HCT116 (cell line): Measurements from ENCODE around the gene CPEB3. TPM values are rescaled to one million over a fixed set of nuclear protein-coding genes. Genes with fewer than 3 reads are reported as not detected.

Experiments used
- ATAC-seq: fragments of 200-7000 bp; cut with Tn5 transposase; 2 replicates; pipeline ENCODE4 v1.9.1; 2020; ENCODE audit warnings: mild to moderate bottlenecking, moderate library complexity
- BruUV-seq: library from RNA; stranded (reverse); fragments of 400-500 nt; replicated peaks from 2 replicates; lab custom pipeline; 2021; lab: Mats Ljungman, UMichigan
- CTCF ChIA-PET: fragments of 300-600 bp; sonication (Branson Sonifier 250); formaldehyde crosslinking; loops from one replicate; lab custom pipeline; 2021; ENCODE audit warnings: antibody characterized with exemption; lab: Charles Lee
- POLR2A ChIA-PET: fragments of 300-600, 350-600 bp; sonication (Branson Sonifier 250); formaldehyde crosslinking; loops from one replicate; lab custom pipeline; 2021; ENCODE audit warnings: antibody characterized with exemption; lab: Charles Lee
- RAD21 ChIA-PET, 2 experiments: fragments of 300-600 bp; sonication (Branson Sonifier 250); formaldehyde crosslinking; loops; one replicate each; lab custom pipeline; 2023; ENCODE audit warnings: low total read pairs in 2 of 2; ENCODE audit not compliant: uncharacterized antibody in 2 of 2, unreplicated experiment in 2 of 2, low non-redundant PET in 1 of 2; lab: Charles Lee
- DNase-seq: peaks from one replicate; pipeline ENCODE4 v3.0.0-alpha.2; 2010; ENCODE audit warnings: low read depth, low spot score
- H2AFZ ChIP-seq: fragments of 200-600 bp; shearing (Covaris generic), sonication (generic); 2 replicates; pipeline ENCODE4 v1.6.1; 2017; ENCODE audit warnings: low read depth, mixed run types, mixed read lengths, antibody characterized with exemption, low read length; ENCODE audit not compliant: poor library complexity, severe bottlenecking
- H3K27ac ChIP-seq: 2 replicates; pipeline ENCODE4 v1.5.1; 2012; ENCODE audit warnings: low read depth, low read length
- H3K27me3 ChIP-seq: fragments of 200-600 bp; sonication (generic); 2 replicates; pipeline ENCODE4 v1.6.1; 2016; ENCODE audit warnings: mixed run types, low read length, mixed read lengths; ENCODE audit not compliant: insufficient read depth
- H3K36me3 ChIP-seq, 2 experiments: fragments of 200-500 bp in 1 of 2; fragments of 200-600 bp in 1 of 2; sonication (Bioruptor generic) in 1 of 2; sonication (generic) in 1 of 2; 2 replicates each; pipeline versions ENCODE4 v1.5.1 to v1.6.1; 2014 to 2016; ENCODE audit warnings: low read length in 2 of 2, inconsistent platforms in 1 of 2, mixed read lengths in 1 of 2, mixed run types in 1 of 2; ENCODE audit not compliant: insufficient read depth in 2 of 2, control insufficient read depth in 1 of 2
- H3K4me1 ChIP-seq, 2 experiments: fragments of 200-600 bp in 1 of 2; sonication (generic) in 1 of 2; 2 replicates each; pipeline versions ENCODE4 v1.5.1 to v1.6.1; 2012 to 2017; ENCODE audit warnings: low read length in 2 of 2, inconsistent platforms in 1 of 2, mild to moderate bottlenecking in 1 of 2, mixed read lengths in 1 of 2, mixed run types in 1 of 2, moderate library complexity in 1 of 2; ENCODE audit not compliant: insufficient read depth in 2 of 2, control insufficient read depth in 1 of 2
- H3K4me2 ChIP-seq: fragments of 200-600 bp; sonication (generic); 2 replicates; pipeline ENCODE4 v1.6.1; 2017; ENCODE audit warnings: mixed run types, low read length, mixed read lengths
- H3K4me3 ChIP-seq, 2 experiments: fragments of 200-600 bp in 1 of 2; sonication (generic) in 1 of 2; replicated peaks in 1 of 2; 2 replicates each; pipeline ENCODE4 v1.5.1; 2011 to 2016; ENCODE audit warnings: low read length in 2 of 2, control low read depth in 1 of 2, low read depth in 1 of 2, mild to moderate bottlenecking in 1 of 2, mixed read lengths in 1 of 2, mixed run types in 1 of 2
- H3K79me2 ChIP-seq: fragments of 200-600 bp; sonication (generic); 2 replicates; pipeline ENCODE4 v1.6.1; 2017; ENCODE audit warnings: mild to moderate bottlenecking, mixed run types, low read length, moderate library complexity, mixed read lengths; ENCODE audit not compliant: insufficient read depth
- H3K9ac ChIP-seq: fragments of 200-600 bp; sonication (generic); 2 replicates; pipeline ENCODE4 v1.6.1; 2016; ENCODE audit warnings: low read length, mixed read lengths
- H3K9me2 ChIP-seq: fragments of 200-600 bp; sonication (generic), shearing (Covaris generic); 2 replicates; pipeline ENCODE4 v1.6.1; 2017; ENCODE audit warnings: mixed run types, mild to moderate bottlenecking, moderate library complexity; ENCODE audit not compliant: insufficient read depth
- H3K9me3 ChIP-seq, 2 experiments: fragments of 200-500 bp in 1 of 2; fragments of 200-600 bp in 1 of 2; sonication (Bioruptor generic) in 1 of 2; sonication (generic) in 1 of 2; 2 replicates each; pipeline ENCODE4 v1.6.1; 2014 to 2017; ENCODE audit warnings: low read length in 2 of 2, mixed read lengths in 2 of 2, inconsistent platforms in 1 of 2, low read depth in 1 of 2, mild to moderate bottlenecking in 1 of 2, mixed run types in 1 of 2, moderate library complexity in 1 of 2; ENCODE audit not compliant: control insufficient read depth in 1 of 2, insufficient read depth in 1 of 2
- H4K20me1 ChIP-seq: fragments of 200-600 bp; sonication (generic), shearing (Covaris generic); 2 replicates; pipeline ENCODE4 v1.6.1; 2017; ENCODE audit warnings: mixed run types, mild to moderate bottlenecking, moderate library complexity; ENCODE audit not compliant: insufficient read depth
- ATF3 ChIP-seq: IDR thresholded peaks from 2 replicates; pipeline ENCODE4 v1.6.1; 2012
- CBX3 ChIP-seq: IDR thresholded peaks from 2 replicates; pipeline ENCODE4 v1.6.1; 2012; ENCODE audit warnings: low read depth
- CEBPB ChIP-seq: IDR thresholded peaks from 2 replicates; pipeline ENCODE4 v1.6.1; 2012; ENCODE audit warnings: low read depth
- EGR1 ChIP-seq: IDR thresholded peaks from 2 replicates; pipeline ENCODE4 v1.6.1; 2012; ENCODE audit warnings: low read depth
- ELF1 ChIP-seq: IDR thresholded peaks from 2 replicates; pipeline ENCODE4 v1.6.1; 2012; ENCODE audit warnings: low read depth, borderline replicate concordance
- EZH2phosphoT487 ChIP-seq: fragments of 200-600 bp; IDR thresholded peaks from 2 replicates; pipeline ENCODE4 v1.6.1; 2018; ENCODE audit warnings: antibody characterized with exemption, borderline replicate concordance
- FOSL1 ChIP-seq: IDR thresholded peaks from 2 replicates; pipeline ENCODE4 v1.6.1; 2012; ENCODE audit warnings: low read depth
- JUND ChIP-seq: IDR thresholded peaks from 2 replicates; pipeline ENCODE4 v1.6.1; 2012
- MAX ChIP-seq: IDR thresholded peaks from 2 replicates; pipeline ENCODE4 v1.6.1; 2012
- POLR2A ChIP-seq: IDR thresholded peaks from 2 replicates; pipeline ENCODE4 v1.7.0; 2011; ENCODE audit warnings: borderline replicate concordance; ENCODE audit not compliant: insufficient read depth, insufficient read length; ENCODE audit errors: extremely low read depth
- POLR2AphosphoS5 ChIP-seq: IDR thresholded peaks from 2 replicates; pipeline ENCODE4 v1.6.1; 2011; ENCODE audit warnings: mild to moderate bottlenecking, low read depth, low read length, moderate library complexity
- RAD21 ChIP-seq: IDR thresholded peaks from 2 replicates; pipeline ENCODE4 v1.6.1; 2012; ENCODE audit warnings: low read depth, mild to moderate bottlenecking
- SIN3A ChIP-seq: IDR thresholded peaks from 2 replicates; pipeline ENCODE4 v1.6.1; 2012; ENCODE audit warnings: low read depth
- SRF ChIP-seq: IDR thresholded peaks from 2 replicates; pipeline ENCODE4 v1.6.1; 2012; ENCODE audit warnings: low read depth
- TCF7L2 ChIP-seq: IDR thresholded peaks from 2 replicates; pipeline ENCODE4 v1.7.0; 2011; ENCODE audit warnings: borderline replicate concordance, inconsistent platforms; ENCODE audit not compliant: insufficient read depth, insufficient read length; ENCODE audit errors: extremely low read depth
- ZBTB33 ChIP-seq: IDR thresholded peaks from 2 replicates; pipeline ENCODE4 v1.6.1; 2011; ENCODE audit warnings: mild to moderate bottlenecking, low read length, moderate library complexity; ENCODE audit not compliant: insufficient replicate concordance; ENCODE audit errors: extremely low read depth
- ZFX ChIP-seq: fragments of 450-650 bp; IDR thresholded peaks from 2 replicates; pipeline ENCODE4 v1.6.1; 2017
- intact Hi-C: fragments of 100-400 bp; cut with micrococcal nuclease; formaldehyde crosslinking; loops from 2 replicates; pipeline ENCODE4 v1.10.0; 2022
- total RNA-seq: library from RNA; stranded (reverse); gene quantifications from one replicate; pipeline ENCODE4 v1.2.1, GENCODE V29; 2021; ENCODE audit not compliant: unreplicated experiment

Gene CPEB3
- total RNA-seq, 1 experiment from 2014 or later = 3.0 TPM

- H3K27ac ChIP-seq = no peak overlapping the region
- POLR2A ChIA-PET = no interaction called here
- no peak overlapping the region for H3K9ac ChIP-seq
- TF ChIP-seq POLR2A (no peak), ATF3 (no peak), SIN3A (no peak), POLR2AphosphoS5 (no peak), FOSL1 (no peak), SRF (no peak), EGR1 (no peak)
- H2AFZ ChIP-seq = no peak overlapping the region
- DNase-seq (no peak), ATAC-seq (no peak)
- H3K27me3 ChIP-seq = no peaks in the 10 kb centered on the region
- no peak overlapping the region for H3K4me2 ChIP-seq
- no peaks in the 10 kb centered on the region for H3K9me3 ChIP-seq
- no peak overlapping the region for H3K4me3 ChIP-seq
- no peaks in the 10 kb centered on the region for H3K9me2 ChIP-seq
- no peaks in the 10 kb centered on the region for H4K20me1 ChIP-seq
- BruUV-seq = no TSS peak
- H3K4me1 ChIP-seq = no peaks in the 10 kb centered on the region
- CTCF ChIA-PET = no interaction called here
- intact Hi-C loops = no loop called here
- RAD21 ChIA-PET = no interaction called here
- H3K79me2 ChIP-seq = 0 out of 2 replicates have a peak, but pooled peaks cover 3% of the 10 kb centered on the region
- peaks cover 12 to 15% of the 10 kb centered on the region in 2 experiments; a peak in 2 of 4 replicates for H3K36me3 ChIP-seq
These were observed 287.6 kb downstream of the CPEB3 start for GRCh38 chr10:92003258-92003657.

GRCh38 chr10:92001995-92002394, 288.9 kb downstream of the CPEB3 start:
- no peaks in the 10 kb centered on the region for H3K9me2 ChIP-seq
- no TSS peak for BruUV-seq
- RAD21 ChIA-PET = no interaction called here
- intact Hi-C loops = no loop called here
- peaks cover 14 to 24% of the 10 kb centered on the region in 2 experiments; a peak in 2 of 4 replicates for H3K36me3 ChIP-seq
- H3K79me2 ChIP-seq = 0 out of 2 replicates have a peak, but pooled peaks cover 3% of the 10 kb centered on the region
- no peaks in the 10 kb centered on the region for H3K9me3 ChIP-seq
- H3K4me2 ChIP-seq = no peak overlapping the region
- no peak overlapping the region for H3K9ac ChIP-seq
- H3K4me3 ChIP-seq = no peak overlapping the region
- no peak overlapping the region for H3K27ac ChIP-seq
- H2AFZ ChIP-seq = no peak overlapping the region
- CTCF ChIA-PET = no interaction called here
- H4K20me1 ChIP-seq = no peaks in the 10 kb centered on the region
- DNase-seq (no peak), ATAC-seq (no peak)
- H3K4me1 ChIP-seq = no peaks in the 10 kb centered on the region
- POLR2A ChIA-PET = no interaction called here
- H3K27me3 ChIP-seq = no peaks in the 10 kb centered on the region
- no peak for TF ChIP-seq ELF1
- TF ChIP-seq RAD21 = no peak
- TF ChIP-seq FOSL1 = no peak
- no peak for TF ChIP-seq ATF3
- TF ChIP-seq CBX3 = no peak
- no peak for TF ChIP-seq EZH2phosphoT487
- TF ChIP-seq TCF7L2 = no peak
- TF ChIP-seq ZBTB33 = no peak
- no peak for TF ChIP-seq CEBPB
- no peak for TF ChIP-seq SIN3A
- TF ChIP-seq POLR2A = no peak
- no peak for TF ChIP-seq JUND
- TF ChIP-seq SRF = no peak
- TF ChIP-seq EGR1 = no peak
- no peak for TF ChIP-seq POLR2AphosphoS5
- TF ChIP-seq MAX = no peak
- TF ChIP-seq ZFX = no peak
